ENCODE data around the gene RNF130.

DNA sequence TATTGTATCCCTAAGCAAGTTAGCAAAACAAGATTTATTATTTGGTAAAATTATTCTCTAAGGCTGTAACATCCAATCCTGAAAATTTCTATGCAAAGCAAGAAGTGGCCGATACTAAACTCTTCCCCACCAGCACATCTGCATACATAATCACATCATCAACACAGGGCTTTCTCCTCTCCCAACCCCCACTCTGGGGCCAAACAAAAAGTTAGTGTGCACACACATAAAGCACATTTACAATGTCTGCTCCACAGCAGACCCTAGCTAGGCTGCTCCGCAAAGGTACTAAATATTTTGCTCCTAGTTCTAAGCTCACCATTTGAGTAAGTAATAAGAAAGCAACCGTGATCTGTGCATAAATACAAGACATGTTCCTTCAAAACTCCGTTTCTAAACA is 3.6 kb downstream of the RNF130 start:
- TF ChIP-seq, protein P1, sequence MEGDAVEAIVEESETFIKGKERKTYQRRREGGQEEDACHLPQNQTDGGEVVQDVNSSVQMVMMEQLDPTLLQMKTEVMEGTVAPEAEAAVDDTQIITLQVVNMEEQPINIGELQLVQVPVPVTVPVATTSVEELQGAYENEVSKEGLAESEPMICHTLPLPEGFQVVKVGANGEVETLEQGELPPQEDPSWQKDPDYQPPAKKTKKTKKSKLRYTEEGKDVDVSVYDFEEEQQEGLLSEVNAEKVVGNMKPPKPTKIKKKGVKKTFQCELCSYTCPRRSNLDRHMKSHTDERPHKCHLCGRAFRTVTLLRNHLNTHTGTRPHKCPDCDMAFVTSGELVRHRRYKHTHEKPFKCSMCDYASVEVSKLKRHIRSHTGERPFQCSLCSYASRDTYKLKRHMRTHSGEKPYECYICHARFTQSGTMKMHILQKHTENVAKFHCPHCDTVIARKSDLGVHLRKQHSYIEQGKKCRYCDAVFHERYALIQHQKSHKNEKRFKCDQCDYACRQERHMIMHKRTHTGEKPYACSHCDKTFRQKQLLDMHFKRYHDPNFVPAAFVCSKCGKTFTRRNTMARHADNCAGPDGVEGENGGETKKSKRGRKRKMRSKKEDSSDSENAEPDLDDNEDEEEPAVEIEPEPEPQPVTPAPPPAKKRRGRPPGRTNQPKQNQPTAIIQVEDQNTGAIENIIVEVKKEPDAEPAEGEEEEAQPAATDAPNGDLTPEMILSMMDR (IDR thresholded peaks at IDR 0.05): no peak
- no peak for TF ChIP-seq POLR2A (IDR thresholded peaks at IDR 0.05)
- no peak for TF ChIP-seq POLR2AphosphoS5 (IDR thresholded peaks at IDR 0.05)
- no peak for TF ChIP-seq EP300 (IDR thresholded peaks at IDR 0.05)
